ENCODE results near the gene FCRLB. TPM values are rescaled to one million over a fixed set of nuclear protein-coding genes. Genes with fewer than 3 reads are reported as not detected.
A peak's percentile ranks its signal among the peaks of the same experiment; 100 is the strongest.

The FCRLB gene
- total and polyA plus RNA-seq, 2 experiments from 2014 or later, result 1.7 to 2.9 TPM

DNA sequence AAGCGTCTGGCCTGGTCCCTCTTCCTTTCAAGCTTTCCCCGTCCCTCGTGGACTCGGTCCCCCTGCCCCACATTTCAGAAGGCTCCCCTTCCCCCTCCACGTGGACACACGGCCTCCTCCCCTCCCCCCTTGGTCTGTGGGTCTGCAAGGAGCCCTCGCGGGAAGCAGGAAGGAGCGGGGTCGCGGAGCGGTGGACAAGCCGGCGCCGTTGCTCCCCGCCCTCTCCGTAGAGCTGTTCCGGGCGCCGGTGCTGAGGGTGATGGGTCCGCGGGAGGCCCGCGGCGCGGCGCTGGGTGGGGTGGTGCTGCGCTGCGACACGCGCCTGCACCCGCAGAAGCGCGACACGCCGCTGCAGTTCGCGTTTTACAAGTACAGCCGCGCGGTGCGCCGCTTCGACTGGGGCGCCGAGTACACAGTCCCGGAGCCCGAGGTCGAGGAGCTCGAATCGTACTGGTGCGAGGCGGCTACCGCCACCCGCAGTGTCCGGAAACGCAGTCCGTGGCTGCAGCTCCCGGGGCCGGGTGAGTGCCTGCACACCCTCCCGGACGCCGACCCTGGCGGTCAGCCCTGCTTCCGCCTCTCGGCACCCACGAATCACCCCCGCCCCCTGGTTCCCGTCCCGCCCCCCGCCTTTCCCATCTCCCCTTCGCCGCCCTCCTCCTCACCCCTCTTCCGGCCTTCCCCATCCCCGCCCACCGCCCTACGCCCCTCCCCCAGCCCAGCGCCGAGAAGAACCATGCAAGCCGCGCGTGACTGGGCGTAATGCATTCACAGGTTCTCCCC, 5.3 kb downstream of the FCRLB start:
- Histone ChIP-seq H3K4me1 (ENCODE audit: low read depth) (no peaks in the 10 kb centered on the region), H3K9me3 (ENCODE audit: low read depth) (no peaks in the 10 kb centered on the region), H3K27ac (peak overlapping the region; percentile 81), H3K36me3 (no peaks in the 10 kb centered on the region), H3K27me3 (peaks cover 35% of the 10 kb centered on the region), H3K4me3 (peak overlapping the region; percentile 51)
- TF ChIP-seq, protein P1, sequence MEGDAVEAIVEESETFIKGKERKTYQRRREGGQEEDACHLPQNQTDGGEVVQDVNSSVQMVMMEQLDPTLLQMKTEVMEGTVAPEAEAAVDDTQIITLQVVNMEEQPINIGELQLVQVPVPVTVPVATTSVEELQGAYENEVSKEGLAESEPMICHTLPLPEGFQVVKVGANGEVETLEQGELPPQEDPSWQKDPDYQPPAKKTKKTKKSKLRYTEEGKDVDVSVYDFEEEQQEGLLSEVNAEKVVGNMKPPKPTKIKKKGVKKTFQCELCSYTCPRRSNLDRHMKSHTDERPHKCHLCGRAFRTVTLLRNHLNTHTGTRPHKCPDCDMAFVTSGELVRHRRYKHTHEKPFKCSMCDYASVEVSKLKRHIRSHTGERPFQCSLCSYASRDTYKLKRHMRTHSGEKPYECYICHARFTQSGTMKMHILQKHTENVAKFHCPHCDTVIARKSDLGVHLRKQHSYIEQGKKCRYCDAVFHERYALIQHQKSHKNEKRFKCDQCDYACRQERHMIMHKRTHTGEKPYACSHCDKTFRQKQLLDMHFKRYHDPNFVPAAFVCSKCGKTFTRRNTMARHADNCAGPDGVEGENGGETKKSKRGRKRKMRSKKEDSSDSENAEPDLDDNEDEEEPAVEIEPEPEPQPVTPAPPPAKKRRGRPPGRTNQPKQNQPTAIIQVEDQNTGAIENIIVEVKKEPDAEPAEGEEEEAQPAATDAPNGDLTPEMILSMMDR (IDR thresholded peaks at IDR 0.05; ENCODE audit: low read depth, low read length), result no peak
- DNase-seq (ENCODE audit: low read depth in 1 of 2, low spot score in 1 of 2), result peak; percentile 92 to 94

DNA sequence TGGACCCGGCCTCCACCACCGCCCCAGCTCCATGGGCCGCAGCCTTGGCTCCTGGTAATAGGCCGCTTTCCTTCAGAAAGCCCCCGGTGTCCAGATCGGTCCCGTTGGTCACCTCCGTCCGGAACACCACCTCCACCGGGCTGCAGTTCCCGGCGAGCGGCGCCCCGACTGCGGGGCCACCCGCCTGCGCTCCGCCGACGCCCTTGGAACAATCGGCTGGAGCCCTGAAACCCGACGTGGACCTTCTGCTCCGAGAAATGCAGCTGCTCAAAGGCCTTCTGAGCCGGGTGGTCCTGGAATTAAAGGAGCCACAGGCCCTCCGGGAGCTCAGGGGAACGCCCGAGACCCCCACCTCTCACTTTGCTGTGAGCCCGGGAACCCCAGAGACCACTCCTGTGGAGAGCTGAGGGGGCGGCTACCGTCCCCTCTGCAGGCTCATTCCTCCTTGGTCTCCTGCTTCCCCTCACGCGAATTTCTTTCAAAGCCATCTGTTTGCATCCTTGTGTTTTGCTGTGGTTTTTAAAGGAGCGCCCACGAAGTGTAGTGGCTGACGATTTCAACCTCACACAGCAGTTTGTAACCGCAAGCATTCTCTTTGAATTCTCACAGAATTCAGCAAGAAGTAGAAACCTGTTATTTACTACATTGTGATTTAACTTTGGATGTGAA, 6.0 kb downstream of the FCRLB start:
- H3K36me3 ChIP-seq, result no peaks in the 10 kb centered on the region
- H3K27me3 ChIP-seq, result peaks cover 30% of the 10 kb centered on the region
- TF ChIP-seq, protein P1 (IDR thresholded peaks at IDR 0.05; ENCODE audit: low read depth, low read length), result no peak
- H3K27ac ChIP-seq, result peak overlapping the region; percentile 81
- H3K4me3 ChIP-seq, result peak overlapping the region; percentile 51
- peak in 1 of 2 donors; percentile 82 for DNase-seq (ENCODE audit: low read depth in 1 of 2, low spot score in 1 of 2)
- H3K9me3 ChIP-seq (ENCODE audit: low read depth), result no peaks in the 10 kb centered on the region
- no peaks in the 10 kb centered on the region for H3K4me1 ChIP-seq (ENCODE audit: low read depth)

DNA sequence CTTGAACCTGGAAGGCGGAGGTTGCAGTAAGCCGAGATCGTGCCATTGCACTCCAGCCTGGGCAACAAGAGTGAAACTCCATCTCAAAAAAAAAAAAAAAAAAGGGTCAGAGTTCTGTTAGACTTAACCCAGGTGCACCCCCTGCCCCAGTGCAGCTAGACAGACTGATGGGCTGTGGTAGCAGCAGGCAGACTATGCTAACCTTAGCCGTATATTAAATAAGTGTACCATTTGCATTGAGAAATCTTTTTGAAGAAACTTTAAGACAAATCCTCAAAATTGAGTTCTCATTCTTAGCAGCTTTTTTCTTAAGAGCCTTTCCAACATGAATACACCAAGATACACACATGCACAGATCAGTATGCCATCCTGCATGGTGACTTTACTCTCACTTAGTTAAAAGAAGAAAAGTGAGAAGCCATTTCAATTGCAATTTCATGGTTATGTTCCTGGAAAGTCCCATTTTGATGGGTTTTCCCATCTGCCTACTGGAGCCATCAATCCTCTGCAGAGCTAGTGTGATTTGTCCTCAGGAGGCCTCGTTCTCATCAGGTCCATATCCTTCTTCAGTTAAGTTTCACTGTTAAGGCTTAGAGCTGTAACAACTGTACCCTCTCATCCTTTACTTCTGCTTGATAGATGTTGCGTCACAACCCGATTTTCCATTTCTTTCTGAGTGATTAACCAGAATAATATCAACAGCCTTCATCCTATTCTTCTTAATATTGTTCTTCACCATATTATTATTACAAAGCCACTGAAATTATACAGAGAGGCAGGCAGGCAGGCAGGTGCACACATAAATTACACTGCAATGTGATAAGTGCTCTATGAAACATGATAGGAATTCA, 7.3 kb downstream of the FCRLB start:
- Histone ChIP-seq H3K27me3 (peaks cover 21% of the 10 kb centered on the region), H3K9me3 (ENCODE audit: low read depth) (no peaks in the 10 kb centered on the region), H3K4me3 (no peak overlapping the region), H3K27ac (no peak overlapping the region), H3K36me3 (no peaks in the 10 kb centered on the region), H3K4me1 (ENCODE audit: low read depth) (no peaks in the 10 kb centered on the region)
- no peak for DNase-seq (ENCODE audit: low read depth in 1 of 2, low spot score in 1 of 2)
- TF ChIP-seq, protein P1 (IDR thresholded peaks at IDR 0.05; ENCODE audit: low read depth, low read length), result no peak

DNA sequence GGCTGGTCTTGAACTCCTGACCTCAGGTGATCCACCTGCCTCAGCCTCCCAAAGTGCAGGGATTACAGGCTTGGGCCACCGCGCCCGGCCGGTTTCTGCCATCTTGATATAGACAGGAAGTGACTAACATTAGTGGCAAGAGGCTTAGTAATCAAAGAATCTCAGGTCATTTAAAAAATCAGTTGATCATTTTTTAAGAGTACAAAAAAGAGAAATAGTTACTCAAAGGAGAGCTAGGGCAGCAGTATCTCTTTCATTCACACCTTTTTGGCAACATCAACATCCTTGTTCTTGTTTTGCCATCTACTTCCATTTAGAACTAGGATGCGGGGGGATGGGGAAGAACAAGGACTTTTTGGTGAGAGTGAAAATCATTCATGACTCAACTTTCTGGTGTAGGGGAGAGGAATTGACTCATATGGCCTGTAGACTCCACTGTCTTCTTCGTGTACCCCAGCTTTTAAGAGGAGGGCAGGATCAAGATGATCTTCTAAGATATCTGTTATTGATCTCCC, 8.8 kb downstream of the FCRLB start:
- peaks cover 8% of the 10 kb centered on the region for H3K27me3 ChIP-seq
- peak in 1 of 2 donors; percentile 44 for DNase-seq (ENCODE audit: low read depth in 1 of 2, low spot score in 1 of 2)
- no peak overlapping the region for H3K27ac ChIP-seq
- no peaks in the 10 kb centered on the region for H3K4me1 ChIP-seq (ENCODE audit: low read depth)
- no peaks in the 10 kb centered on the region for H3K9me3 ChIP-seq (ENCODE audit: low read depth)
- H3K4me3 ChIP-seq, result no peak overlapping the region
- no peaks in the 10 kb centered on the region for H3K36me3 ChIP-seq
- TF ChIP-seq, protein P1 (IDR thresholded peaks at IDR 0.05; ENCODE audit: low read depth, low read length), result no peak

DNA sequence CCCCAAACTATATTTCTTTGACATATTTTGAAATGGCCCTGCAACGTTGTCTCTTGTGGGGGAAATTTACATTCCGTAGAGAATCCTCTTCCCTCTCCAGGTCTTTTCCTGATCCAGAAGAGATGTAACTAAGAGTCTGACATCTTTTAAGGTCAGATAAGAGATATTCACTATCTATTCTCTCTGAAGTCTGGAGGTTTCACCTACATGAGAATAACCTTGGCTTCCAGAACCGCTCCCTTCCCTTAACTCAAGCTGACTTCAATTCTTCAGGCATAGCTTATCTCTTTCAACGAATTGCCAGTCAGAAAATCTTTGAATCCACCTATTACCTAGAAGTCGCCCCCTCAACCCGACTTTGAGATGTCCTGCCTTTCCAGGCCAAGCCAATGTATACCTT, 9.9 kb downstream of the FCRLB start:
- no peak overlapping the region for H3K4me3 ChIP-seq
- peaks cover 6% of the 10 kb centered on the region for H3K27me3 ChIP-seq
- H3K27ac ChIP-seq, result no peak overlapping the region
- no peak for DNase-seq (ENCODE audit: low read depth in 1 of 2, low spot score in 1 of 2)
- no peaks in the 10 kb centered on the region for H3K9me3 ChIP-seq (ENCODE audit: low read depth)
- TF ChIP-seq, protein P1 (IDR thresholded peaks at IDR 0.05; ENCODE audit: low read depth, low read length), result no peak
- no peaks in the 10 kb centered on the region for H3K4me1 ChIP-seq (ENCODE audit: low read depth)
- no peaks in the 10 kb centered on the region for H3K36me3 ChIP-seq
